HepG2 (cell line): ENCODE data around the gene FCER1G. TPM values are rescaled to one million over a fixed set of nuclear protein-coding genes. Genes with fewer than 3 reads are reported as not detected.

Experiments used
- AKAP8 ChIP-seq: sonication (generic); formaldehyde crosslinking; IDR thresholded peaks from 2 replicates; pipeline ENCODE4 v1.5.1; 2020; ENCODE audit warnings: mild to moderate bottlenecking, missing genetic modification reagents
- ARNT2 ChIP-seq: sonication (generic); formaldehyde crosslinking; IDR thresholded peaks from 2 replicates; pipeline ENCODE4 v1.8.0; 2022; ENCODE audit warnings: mild to moderate bottlenecking, low read depth, missing genetic modification reagents, moderate library complexity
- ARNTL ChIP-seq: sonication (generic); formaldehyde crosslinking; IDR thresholded peaks from 2 replicates; pipeline ENCODE4 v1.4.0; 2020; ENCODE audit warnings: mild to moderate bottlenecking, missing genetic modification reagents
- ATM ChIP-seq: fragments of 450-650 bp; IDR thresholded peaks from 2 replicates; pipeline ENCODE4 v1.7.1; 2017; ENCODE audit warnings: mild to moderate bottlenecking, borderline replicate concordance
- CBX2 ChIP-seq, 2 experiments: fragments of 200-600 bp in 1 of 2; sonication (generic); formaldehyde crosslinking in 1 of 2; IDR thresholded peaks; 2 replicates each; pipeline versions ENCODE4 v1.7.0 to v1.8.1; 2018 to 2022; ENCODE audit warnings: low read depth in 2 of 2, low read length in 1 of 2, mild to moderate bottlenecking in 1 of 2, missing genetic modification reagents in 1 of 2
- CREM ChIP-seq, 2 experiments: sonication (generic) in 1 of 2; formaldehyde crosslinking in 1 of 2; IDR thresholded peaks; 2 replicates each; pipeline versions ENCODE4 v1.4.0 to v1.6.1; 2016 to 2020; ENCODE audit warnings: antibody characterized with exemption in 1 of 2, mild to moderate bottlenecking in 1 of 2, missing genetic modification reagents in 1 of 2
- FOSL2 ChIP-seq: sonication (generic); formaldehyde crosslinking; IDR thresholded peaks from 2 replicates; pipeline ENCODE4 v1.4.0; 2020; ENCODE audit warnings: missing genetic modification reagents
- HOXA5 ChIP-seq: sonication (generic); formaldehyde crosslinking; IDR thresholded peaks from 2 replicates; pipeline ENCODE4 v1.4.0; 2020; ENCODE audit warnings: missing genetic modification reagents
- ISX ChIP-seq: sonication (generic); formaldehyde crosslinking; conservative IDR thresholded peaks from 2 replicates; pipeline ENCODE4 v1.5.0; 2020; ENCODE audit warnings: missing genetic modification reagents
- JARID2 ChIP-seq: sonication (generic); formaldehyde crosslinking; IDR thresholded peaks from 2 replicates; pipeline ENCODE4 v1.8.1; 2023; ENCODE audit warnings: missing genetic modification reagents, inconsistent platforms; ENCODE audit not compliant: insufficient replicate concordance
- KLF13 ChIP-seq: sonication (generic); formaldehyde crosslinking; IDR thresholded peaks from 2 replicates; pipeline ENCODE4 v1.4.0; 2020; ENCODE audit warnings: mild to moderate bottlenecking, missing genetic modification reagents
- MEF2D ChIP-seq: sonication (generic); formaldehyde crosslinking; IDR thresholded peaks from 2 replicates; pipeline ENCODE4 v1.5.1; 2020; ENCODE audit warnings: mild to moderate bottlenecking, missing genetic modification reagents
- MIER3 ChIP-seq: IDR thresholded peaks from 2 replicates; pipeline ENCODE4 v1.6.1; 2016; ENCODE audit warnings: missing compliant biosample characterization, borderline replicate concordance
- MXD4 ChIP-seq: IDR thresholded peaks from 2 replicates; pipeline ENCODE4 v1.6.1; 2016; ENCODE audit warnings: mild to moderate bottlenecking, missing biosample characterization, missing genetic modification reagents
- NCOR1 ChIP-seq: fragments of 200-600 bp; sonication (generic); IDR thresholded peaks from 2 replicates; pipeline ENCODE4 v1.7.0; 2017; ENCODE audit warnings: antibody characterized with exemption, low read length, borderline replicate concordance
- PPARG ChIP-seq: conservative IDR thresholded peaks from 2 replicates; pipeline ENCODE4 v1.6.1; 2016; ENCODE audit warnings: missing biosample characterization, missing genetic modification reagents
- RARA ChIP-seq: IDR thresholded peaks from 2 replicates; pipeline ENCODE4 v1.6.1; 2016; ENCODE audit warnings: missing genetic modification reagents, missing compliant biosample characterization
- SAP130 ChIP-seq: IDR thresholded peaks from 2 replicates; pipeline ENCODE4 v1.6.1; 2016; ENCODE audit warnings: low read depth
- TBP ChIP-seq: sonication (generic); formaldehyde crosslinking; IDR thresholded peaks from 2 replicates; pipeline ENCODE4 v1.5.0; 2020; ENCODE audit warnings: missing genetic modification reagents
- TCF7L2 ChIP-seq: IDR thresholded peaks from 2 replicates; pipeline ENCODE4 v1.6.1; 2011; ENCODE audit warnings: mild to moderate bottlenecking, low read depth, low read length, moderate library complexity
- ZBTB21 ChIP-seq: sonication (generic); formaldehyde crosslinking; IDR thresholded peaks from 2 replicates; pipeline ENCODE4 v1.4.0; 2020; ENCODE audit warnings: missing genetic modification reagents
- ZFP36L1 ChIP-seq: sonication (generic); formaldehyde crosslinking; IDR thresholded peaks from 2 replicates; pipeline ENCODE4 v1.8.0; 2022; ENCODE audit warnings: mild to moderate bottlenecking, missing genetic modification reagents, moderate library complexity
- ZNF225 ChIP-seq: sonication (generic); formaldehyde crosslinking; IDR thresholded peaks from 2 replicates; pipeline ENCODE4 v1.4.0; 2020; ENCODE audit warnings: mild to moderate bottlenecking, missing genetic modification reagents
- ZNF230 ChIP-seq: sonication (generic); formaldehyde crosslinking; IDR thresholded peaks from 2 replicates; pipeline ENCODE4 v1.4.0; 2020; ENCODE audit warnings: mild to moderate bottlenecking, missing genetic modification reagents
- ZNF24 ChIP-seq: fragments of 450-650 bp; IDR thresholded peaks from 2 replicates; pipeline ENCODE4 v1.6.1; 2017; ENCODE audit warnings: antibody characterized with exemption, mild to moderate bottlenecking
- ZNF496 ChIP-seq: sonication (generic); formaldehyde crosslinking; IDR thresholded peaks from 2 replicates; pipeline ENCODE4 v1.8.1; 2023; ENCODE audit warnings: mild to moderate bottlenecking, moderate library complexity, missing genetic modification reagents; ENCODE audit not compliant: insufficient replicate concordance
- ZNF703 ChIP-seq: sonication (generic); formaldehyde crosslinking; IDR thresholded peaks from 2 replicates; pipeline ENCODE4 v1.5.1; 2020; ENCODE audit warnings: missing genetic modification reagents, mild to moderate bottlenecking, moderate library complexity, borderline replicate concordance
- polyA plus RNA-seq, 8 experiments: library from polyadenylated mRNA; depleted of rRNA in 3 of 8; stranded (reverse) in 7 of 8; unstranded in 1 of 8; fragments of >200 nt; fragmentation: Illumina TruSeq in 4 of 8; extraction: Trizol in 4 of 8; gene quantifications; 2 replicates each; pipeline versions ENCODE4 v1.2.1 to v1.2.3, GENCODE V29; 2011 to 2016; ENCODE audit warnings: low read depth in 4 of 8, missing spikeins in 1 of 8, mixed read lengths in 1 of 8; ENCODE audit not compliant: insufficient read depth in 1 of 8
- total RNA-seq, 5 experiments: library from RNA; depleted of rRNA; stranded (reverse); fragments of >200 nt; fragmentation: Illumina TruSeq; extraction: Trizol; gene quantifications; 2 replicates each; pipeline ENCODE4 v1.2.3, GENCODE V29; 2016; ENCODE audit warnings: low read depth in 1 of 5
- TF ChIP-seq, protein P1 (sequence below): sonication (generic); formaldehyde crosslinking; IDR thresholded peaks from 2 replicates; pipeline ENCODE4 v1.4.0; 2020; ENCODE audit warnings: mild to moderate bottlenecking, low read depth, missing genetic modification reagents
- TF ChIP-seq, protein P2 (sequence below): sonication (generic); formaldehyde crosslinking; IDR thresholded peaks from 2 replicates; pipeline ENCODE4 v1.4.0; 2020; ENCODE audit warnings: missing genetic modification reagents, borderline replicate concordance

FCER1G gene
- total and polyA plus RNA-seq, 2 of the 13 experiments (the other 11 are each of a cell fraction or from before 2014, with no cell fraction given): 1.3 to 6.4 TPM

DNA sequence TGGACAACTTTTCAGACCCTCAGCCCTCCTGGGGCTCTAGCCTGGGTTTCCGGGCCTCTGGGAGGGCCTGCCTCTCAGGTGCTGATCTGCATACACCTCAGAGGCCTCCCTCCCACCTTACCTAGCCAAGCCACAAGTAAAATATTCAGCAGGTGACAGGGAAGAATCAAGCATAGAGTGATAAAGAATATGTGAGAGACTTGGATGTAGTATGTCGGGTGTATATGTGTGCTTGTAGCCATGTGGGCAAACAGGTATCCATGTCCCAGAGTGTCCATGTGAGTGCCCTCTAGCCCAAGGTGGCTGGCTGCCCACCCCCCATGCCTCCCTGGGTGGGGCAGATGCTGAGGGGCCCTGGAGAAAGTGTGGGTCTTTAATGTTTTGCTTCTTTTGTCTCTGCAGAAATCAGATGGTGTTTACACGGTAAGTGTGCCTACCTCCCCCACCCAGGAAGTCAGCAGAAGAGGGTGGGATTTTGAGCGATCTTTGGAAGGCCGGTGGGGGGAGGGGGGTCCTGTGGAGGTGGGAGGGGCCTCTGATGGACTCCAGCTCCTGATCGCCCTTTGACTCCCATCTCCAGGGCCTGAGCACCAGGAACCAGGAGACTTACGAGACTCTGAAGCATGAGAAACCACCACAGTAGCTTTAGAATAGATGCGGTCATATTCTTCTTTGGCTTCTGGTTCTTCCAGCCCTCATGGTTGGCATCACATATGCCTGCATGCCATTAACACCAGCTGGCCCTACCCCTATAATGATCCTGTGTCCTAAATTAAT lies 3.4 kb downstream of the FCER1G start (continued):
- 0 out of 2 replicates have a peak, but pooled peaks have one; percentile 4 for TF ChIP-seq ZBTB21 (CRISPR knock-in tag)
- no peak for TF ChIP-seq ZNF703 (CRISPR knock-in tag)
- TF ChIP-seq ZNF230 (CRISPR knock-in tag): 0 out of 2 replicates have a peak, but pooled peaks have one; percentile 49
- TF ChIP-seq CBX2 (IDR thresholded peaks at IDR 0.05; ENCODE audit: low read depth, low read length): no peak
- no peak for TF ChIP-seq CBX2 (CRISPR knock-in tag; IDR thresholded peaks at IDR 0.05; ENCODE audit: low read depth)
- TF ChIP-seq HOXA5 (CRISPR knock-in tag): no peak
- TF ChIP-seq ZNF496 (CRISPR knock-in tag): no peak
- TF ChIP-seq ZFP36L1 (CRISPR knock-in tag): no peak; the same call in 1 of the 2 replicates
- no peak for TF ChIP-seq KLF13 (CRISPR knock-in tag)
- TF ChIP-seq ATM: no peak
- TF ChIP-seq PPARG: peak; percentile 89
- no peak for TF ChIP-seq ISX (CRISPR knock-in tag)
- TF ChIP-seq AKAP8 (CRISPR knock-in tag): peak; percentile 43; the same call in 1 of the 2 replicates
- TF ChIP-seq TBP (CRISPR knock-in tag): no peak
- TF ChIP-seq ARNT2: peak; percentile 67; the same call in 1 of the 2 replicates
- no peak; the same call in 1 of the 2 replicates for TF ChIP-seq MEF2D
- TF ChIP-seq TCF7L2: no peak
- no peak for TF ChIP-seq ZNF24
- peak; percentile 72 for TF ChIP-seq SAP130 (CRISPR knock-in tag)
- peak; percentile 45; the same call in 1 of the 2 replicates for TF ChIP-seq NCOR1
- TF ChIP-seq, protein P1, sequence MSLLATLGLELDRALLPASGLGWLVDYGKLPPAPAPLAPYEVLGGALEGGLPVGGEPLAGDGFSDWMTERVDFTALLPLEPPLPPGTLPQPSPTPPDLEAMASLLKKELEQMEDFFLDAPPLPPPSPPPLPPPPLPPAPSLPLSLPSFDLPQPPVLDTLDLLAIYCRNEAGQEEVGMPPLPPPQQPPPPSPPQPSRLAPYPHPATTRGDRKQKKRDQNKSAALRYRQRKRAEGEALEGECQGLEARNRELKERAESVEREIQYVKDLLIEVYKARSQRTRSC (CRISPR knock-in tag): 0 out of 2 replicates have a peak, but pooled peaks have one; percentile 64
- TF ChIP-seq ZNF225 (CRISPR knock-in tag): no peak; the same call in 1 of the 2 replicates
- TF ChIP-seq, protein P2, sequence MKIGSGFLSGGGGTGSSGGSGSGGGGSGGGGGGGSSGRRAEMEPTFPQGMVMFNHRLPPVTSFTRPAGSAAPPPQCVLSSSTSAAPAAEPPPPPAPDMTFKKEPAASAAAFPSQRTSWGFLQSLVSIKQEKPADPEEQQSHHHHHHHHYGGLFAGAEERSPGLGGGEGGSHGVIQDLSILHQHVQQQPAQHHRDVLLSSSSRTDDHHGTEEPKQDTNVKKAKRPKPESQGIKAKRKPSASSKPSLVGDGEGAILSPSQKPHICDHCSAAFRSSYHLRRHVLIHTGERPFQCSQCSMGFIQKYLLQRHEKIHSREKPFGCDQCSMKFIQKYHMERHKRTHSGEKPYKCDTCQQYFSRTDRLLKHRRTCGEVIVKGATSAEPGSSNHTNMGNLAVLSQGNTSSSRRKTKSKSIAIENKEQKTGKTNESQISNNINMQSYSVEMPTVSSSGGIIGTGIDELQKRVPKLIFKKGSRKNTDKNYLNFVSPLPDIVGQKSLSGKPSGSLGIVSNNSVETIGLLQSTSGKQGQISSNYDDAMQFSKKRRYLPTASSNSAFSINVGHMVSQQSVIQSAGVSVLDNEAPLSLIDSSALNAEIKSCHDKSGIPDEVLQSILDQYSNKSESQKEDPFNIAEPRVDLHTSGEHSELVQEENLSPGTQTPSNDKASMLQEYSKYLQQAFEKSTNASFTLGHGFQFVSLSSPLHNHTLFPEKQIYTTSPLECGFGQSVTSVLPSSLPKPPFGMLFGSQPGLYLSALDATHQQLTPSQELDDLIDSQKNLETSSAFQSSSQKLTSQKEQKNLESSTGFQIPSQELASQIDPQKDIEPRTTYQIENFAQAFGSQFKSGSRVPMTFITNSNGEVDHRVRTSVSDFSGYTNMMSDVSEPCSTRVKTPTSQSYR (CRISPR knock-in tag): peak; percentile 99
- peak; percentile 50; the same call in 1 of the 2 replicates for TF ChIP-seq MIER3 (CRISPR knock-in tag)
- TF ChIP-seq MXD4 (CRISPR knock-in tag): no peak
- peak; percentile 60 for TF ChIP-seq FOSL2 (CRISPR knock-in tag)
- peak; percentile 75 for TF ChIP-seq ARNTL (CRISPR knock-in tag)
- TF ChIP-seq RARA: peak; percentile 79
- no peak for TF ChIP-seq JARID2 (CRISPR knock-in tag)
- peak; percentile 84 for TF ChIP-seq CREM (IDR thresholded peaks at IDR 0.05)
- no peak for TF ChIP-seq CREM (CRISPR knock-in tag; IDR thresholded peaks at IDR 0.05)
